HepG2 (cell line): ENCODE data around the gene APOC1. TPM values are rescaled to one million over a fixed set of nuclear protein-coding genes. Genes with fewer than 3 reads are reported as not detected.

Source experiments
- ATAC-seq: fragments of 200-7000 bp; cut with Tn5 transposase; 3 replicates; pipeline ENCODE4 v1.9.1; 2020; ENCODE audit warnings: mild to moderate bottlenecking, moderate library complexity
- BruUV-seq: library from RNA; stranded (reverse); fragments of 400-500 nt; replicated peaks from 2 replicates; lab custom pipeline; 2021; lab: Mats Ljungman, UMichigan
- CTCF ChIA-PET: fragments of 300-600 bp; formaldehyde crosslinking; extraction: SDS; loops from one replicate; lab custom pipeline; 2021; ENCODE audit warnings: low total read pairs, inconsistent platforms, low intra/inter-chr PET ratio; lab: Yijun Ruan, JAX
- POLR2A ChIA-PET: fragments of 350-600 bp; sonication (Branson Sonifier 250); formaldehyde crosslinking; loops from one replicate; lab custom pipeline; 2020; ENCODE audit warnings: antibody characterized with exemption, inconsistent platforms; lab: Yijun Ruan, JAX
- DNase-seq: peaks from one replicate; pipeline ENCODE4 v3.0.0-alpha.2; 2015; ENCODE audit warnings: low spot score
- FAIRE-seq: peaks from 3 replicates; lab custom pipeline; 2011; peaks lifted over from hg19 to GRCh38; lab: Jason Lieb, UNC
- H2AFZ ChIP-seq: one replicate; pipeline ENCODE4 v1.6.1; 2011; ENCODE audit warnings: low read length, inconsistent platforms
- H3K27ac ChIP-seq: fragments of 300-600 bp; 3 replicates; pipeline ENCODE4 v1.8.0; 2011; ENCODE audit warnings: mixed run types, mild to moderate bottlenecking, mixed read lengths, low read length, inconsistent platforms; ENCODE audit not compliant: insufficient read depth; ENCODE audit errors: extremely low read length
- H3K27me3 ChIP-seq, 2 experiments: fragments of 200-600 bp in 1 of 2; 2 replicates in 1 of 2; 3 replicates in 1 of 2; pipeline versions ENCODE4 v1.6.0 to v1.8.0; 2011; ENCODE audit warnings: low read length in 2 of 2, mild to moderate bottlenecking in 2 of 2, moderate library complexity in 2 of 2, inconsistent platforms in 1 of 2; ENCODE audit not compliant: insufficient read depth in 2 of 2, control insufficient read depth in 1 of 2
- H3K36me3 ChIP-seq, 2 experiments: fragments of 200-600 bp in 1 of 2; replicated peaks in 1 of 2; 2 replicates in 1 of 2; 3 replicates in 1 of 2; pipeline versions ENCODE4 v1.5.1 to v1.8.0; 2011; ENCODE audit warnings: low read length in 2 of 2, inconsistent platforms in 1 of 2; ENCODE audit not compliant: insufficient read depth in 2 of 2, control insufficient read depth in 1 of 2
- H3K4me1 ChIP-seq: 2 replicates; pipeline ENCODE4 v1.5.1; 2012; ENCODE audit warnings: low read length, inconsistent platforms; ENCODE audit not compliant: insufficient read depth
- H3K4me2 ChIP-seq: 2 replicates; pipeline ENCODE4 v1.6.0; 2011; ENCODE audit warnings: low read depth, low read length, inconsistent platforms
- H3K4me3 ChIP-seq, 3 experiments: fragments of 200-600 bp in 1 of 3; sonication (generic), shearing (Covaris generic) in 1 of 3; replicated peaks in 1 of 3; 2 replicates each; pipeline ENCODE4 v1.5.1; 2011 to 2016; ENCODE audit warnings: low read length in 3 of 3, inconsistent platforms in 2 of 3, low read depth in 2 of 3, mild to moderate bottlenecking in 2 of 3, control low read depth in 1 of 3, mixed read lengths in 1 of 3; ENCODE audit not compliant: insufficient read depth in 1 of 3
- H3K79me2 ChIP-seq: one replicate; pipeline ENCODE4 v1.6.1; 2011; ENCODE audit warnings: low read length, inconsistent platforms; ENCODE audit not compliant: insufficient read depth
- H3K9ac ChIP-seq: 2 replicates; pipeline ENCODE4 v1.6.0; 2011; ENCODE audit warnings: mild to moderate bottlenecking, low read depth, low read length, inconsistent platforms; ENCODE audit not compliant: insufficient read depth
- H3K9me3 ChIP-seq: 2 replicates; pipeline ENCODE4 v1.5.1; 2012; ENCODE audit warnings: mild to moderate bottlenecking, low read length
- H4K20me1 ChIP-seq: 2 replicates; pipeline ENCODE4 v1.6.0; 2011; ENCODE audit warnings: inconsistent platforms, mild to moderate bottlenecking, low read length, moderate library complexity; ENCODE audit not compliant: insufficient read depth
- BHLHE40 ChIP-seq: IDR thresholded peaks from 2 replicates; pipeline ENCODE4 v1.6.1; 2011; ENCODE audit warnings: low read length, improper control_type of control experiment
- ELF3 ChIP-seq: IDR thresholded peaks from 2 replicates; pipeline ENCODE4 v1.6.1; 2016; ENCODE audit warnings: missing genetic modification reagents, missing compliant biosample characterization
- FOSL2 ChIP-seq: sonication (generic); formaldehyde crosslinking; IDR thresholded peaks from 2 replicates; pipeline ENCODE4 v1.4.0; 2020; ENCODE audit warnings: missing genetic modification reagents
- HNF4A ChIP-seq: sonication (generic); formaldehyde crosslinking; IDR thresholded peaks from 2 replicates; pipeline ENCODE4 v1.4.0; 2020; ENCODE audit warnings: missing genetic modification reagents
- HOXD1 ChIP-seq: sonication (generic); formaldehyde crosslinking; IDR thresholded peaks from 2 replicates; pipeline ENCODE4 v1.5.0; 2020; ENCODE audit warnings: missing genetic modification reagents
- IKZF4 ChIP-seq: sonication (generic); formaldehyde crosslinking; IDR thresholded peaks from 2 replicates; pipeline ENCODE4 v1.5.1; 2020; ENCODE audit warnings: borderline replicate concordance, mild to moderate bottlenecking, low read depth, missing genetic modification reagents; ENCODE audit errors: not compliant biosample characterization
- MXD4 ChIP-seq: IDR thresholded peaks from 2 replicates; pipeline ENCODE4 v1.6.1; 2016; ENCODE audit warnings: mild to moderate bottlenecking, missing biosample characterization, missing genetic modification reagents
- NFATC3 ChIP-seq: sonication (generic); formaldehyde crosslinking; IDR thresholded peaks from 2 replicates; pipeline ENCODE4 v1.5.1; 2020; ENCODE audit warnings: mild to moderate bottlenecking, missing genetic modification reagents
- SRF ChIP-seq: IDR thresholded peaks from 2 replicates; pipeline ENCODE4 v1.6.1; 2011; ENCODE audit warnings: mild to moderate bottlenecking, low read depth, low read length, moderate library complexity
- TBX2 ChIP-seq: sonication (generic); formaldehyde crosslinking; IDR thresholded peaks from 2 replicates; pipeline ENCODE4 v1.5.0; 2020; ENCODE audit warnings: missing genetic modification reagents, mild to moderate bottlenecking, borderline replicate concordance
- XRCC5 ChIP-seq: fragments of 200-400 bp; formaldehyde crosslinking; optimal IDR thresholded peaks from 2 replicates; pipeline ENCODE3; 2017; ENCODE audit warnings: mild to moderate bottlenecking, low read length
- ZBTB8A ChIP-seq: sonication (generic); formaldehyde crosslinking; IDR thresholded peaks from 2 replicates; pipeline ENCODE4 v1.4.0; 2020; ENCODE audit warnings: mild to moderate bottlenecking, low read depth, missing genetic modification reagents, borderline replicate concordance
- ZFYVE20 ChIP-seq: sonication (generic); formaldehyde crosslinking; IDR thresholded peaks from 2 replicates; pipeline ENCODE4 v1.8.0; 2023; ENCODE audit warnings: low read depth, mild to moderate bottlenecking, moderate library complexity, missing genetic modification reagents, borderline replicate concordance
- ZNF136 ChIP-seq: sonication (generic); formaldehyde crosslinking; IDR thresholded peaks from 2 replicates; pipeline ENCODE4 v1.8.1; 2022; ENCODE audit warnings: low read depth, mild to moderate bottlenecking, moderate library complexity, missing genetic modification reagents
- ZNF138 ChIP-seq: sonication (generic); formaldehyde crosslinking; IDR thresholded peaks from 2 replicates; pipeline ENCODE4 v1.5.0; 2020; ENCODE audit warnings: mild to moderate bottlenecking, low read depth, missing genetic modification reagents
- ZNF263 ChIP-seq: sonication (generic); formaldehyde crosslinking; IDR thresholded peaks from 2 replicates; pipeline ENCODE4 v1.4.0; 2020; ENCODE audit warnings: missing genetic modification reagents
- ZNF510 ChIP-seq: sonication (generic); formaldehyde crosslinking; IDR thresholded peaks from 2 replicates; pipeline ENCODE4 v1.4.0; 2020; ENCODE audit warnings: low read depth, mild to moderate bottlenecking, missing genetic modification reagents
- ZNF570 ChIP-seq: sonication (generic); formaldehyde crosslinking; IDR thresholded peaks from 2 replicates; pipeline ENCODE4 v1.4.0; 2020; ENCODE audit warnings: mild to moderate bottlenecking, missing genetic modification reagents, borderline replicate concordance
- ZNF724P ChIP-seq: sonication (generic); formaldehyde crosslinking; IDR thresholded peaks from 2 replicates; pipeline ENCODE4 v1.8.0; 2022; ENCODE audit warnings: missing genetic modification reagents, borderline replicate concordance
- ZNF773 ChIP-seq: sonication (generic); formaldehyde crosslinking; IDR thresholded peaks from 2 replicates; pipeline ENCODE4 v1.4.0; 2020; ENCODE audit warnings: missing genetic modification reagents, borderline replicate concordance
- ZNF850 ChIP-seq: sonication (generic); formaldehyde crosslinking; conservative IDR thresholded peaks from 2 replicates; pipeline ENCODE4 v1.9.0; 2021; ENCODE audit warnings: mild to moderate bottlenecking, missing genetic modification reagents
- ZSCAN25 ChIP-seq: sonication (generic); formaldehyde crosslinking; IDR thresholded peaks from 2 replicates; pipeline ENCODE4 v1.8.0; 2022; ENCODE audit warnings: mild to moderate bottlenecking, missing genetic modification reagents
- WGBS: methylation state at CpG from one replicate; pipeline ENCODE4 v1.1.6; 2017; ENCODE audit warnings: low lambda C conversion rate; 5-methylcytosine and 5-hydroxymethylcytosine counted together
- in situ Hi-C: cut with HindIII; loops from 2 replicates; pipeline ENCODE4 v1.10.0; 2017; ENCODE audit warnings: low pct_unique_long_range_greater_than_20kb; ENCODE audit not compliant: extremely low pct_ligation_motif_present
- intact Hi-C: fragments of 100-400 bp; cut with micrococcal nuclease; formaldehyde crosslinking; loops from one replicate; pipeline ENCODE4 v1.10.0; 2022; ENCODE audit not compliant: unreplicated experiment
- polyA plus RNA-seq, 8 experiments: library from polyadenylated mRNA; depleted of rRNA in 3 of 8; stranded (reverse) in 7 of 8; unstranded in 1 of 8; fragments of >200 nt; fragmentation: Illumina TruSeq in 4 of 8; extraction: Trizol in 4 of 8; gene quantifications; 2 replicates each; pipeline versions ENCODE4 v1.2.1 to v1.2.3, GENCODE V29; 2011 to 2016; ENCODE audit warnings: low read depth in 4 of 8, missing spikeins in 1 of 8, mixed read lengths in 1 of 8; ENCODE audit not compliant: insufficient read depth in 1 of 8
- total RNA-seq, 5 experiments: library from RNA; depleted of rRNA; stranded (reverse); fragments of >200 nt; fragmentation: Illumina TruSeq; extraction: Trizol; gene quantifications; 2 replicates each; pipeline ENCODE4 v1.2.3, GENCODE V29; 2016; ENCODE audit warnings: low read depth in 1 of 5
- TF ChIP-seq, protein P1 (sequence below): sonication (generic); formaldehyde crosslinking; IDR thresholded peaks from 2 replicates; pipeline ENCODE4 v1.8.0; 2022; ENCODE audit warnings: missing genetic modification reagents, mild to moderate bottlenecking, moderate library complexity, borderline replicate concordance

The APOC1 gene
- total and polyA plus RNA-seq, 2 of the 13 experiments (the other 11 are each of a cell fraction or from before 2014, with no cell fraction given), result 600 to 1,235 TPM

DNA sequence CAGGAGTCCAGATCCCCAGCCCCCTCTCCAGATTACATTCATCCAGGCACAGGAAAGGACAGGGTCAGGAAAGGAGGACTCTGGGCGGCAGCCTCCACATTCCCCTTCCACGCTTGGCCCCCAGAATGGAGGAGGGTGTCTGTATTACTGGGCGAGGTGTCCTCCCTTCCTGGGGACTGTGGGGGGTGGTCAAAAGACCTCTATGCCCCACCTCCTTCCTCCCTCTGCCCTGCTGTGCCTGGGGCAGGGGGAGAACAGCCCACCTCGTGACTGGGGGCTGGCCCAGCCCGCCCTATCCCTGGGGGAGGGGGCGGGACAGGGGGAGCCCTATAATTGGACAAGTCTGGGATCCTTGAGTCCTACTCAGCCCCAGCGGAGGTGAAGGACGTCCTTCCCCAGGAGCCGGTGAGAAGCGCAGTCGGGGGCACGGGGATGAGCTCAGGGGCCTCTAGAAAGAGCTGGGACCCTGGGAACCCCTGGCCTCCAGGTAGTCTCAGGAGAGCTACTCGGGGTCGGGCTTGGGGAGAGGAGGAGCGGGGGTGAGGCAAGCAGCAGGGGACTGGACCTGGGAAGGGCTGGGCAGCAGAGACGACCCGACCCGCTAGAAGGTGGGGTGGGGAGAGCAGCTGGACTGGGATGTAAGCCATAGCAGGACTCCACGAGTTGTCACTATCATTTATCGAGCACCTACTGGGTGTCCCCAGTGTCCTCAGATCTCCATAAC is 8.8 kb upstream of the APOC1 start, which contains the start of gene APOE:
Gene APOE, plus strand, starts transcription at position 360 of the 724 bp plus-strand sequence. CDS start 829 bp downstream, outside the sequence.
- in situ Hi-C loops (no loop called here), intact Hi-C loops (loop anchor here (1.0 kb wide), 1 partner anchor 46 kb away; no protein-coding TSS in a partner anchor)
- DNase-seq, result peak; percentile 81
- WGBS, result 0% methylated on average over 18 of the region's 20 CpGs
- peak within 1 kb of the TSS; percentile 87 for H3K9ac ChIP-seq
- peaks cover 57% of the 10 kb centered on the region for H3K4me1 ChIP-seq
- peaks cover 20% of the 10 kb centered on the region for H3K79me2 ChIP-seq
- peaks cover 16 to 40% of the 10 kb centered on the region in 2 experiments for H3K36me3 ChIP-seq
- peak; percentile 78 for FAIRE-seq
- peak; percentile 62 for ATAC-seq
- peaks cover 14% of the 10 kb centered on the region for H4K20me1 ChIP-seq
- H3K4me2 ChIP-seq, result peak within 1 kb of the TSS; percentile 89
- no peak within 1 kb of the TSS for H2AFZ ChIP-seq
- no peaks in the 10 kb centered on the region for H3K9me3 ChIP-seq
- POLR2A ChIA-PET, result interaction anchor here (0.6 to 14.7 kb wide), 26 partner anchors 9 to 287 kb away, joined by 3 to 317 read pairs (median 6); partner anchors contain the start of genes APOC1, APOC2, BCAM and CLASRP
- no peaks in the 10 kb centered on the region; a peak in 1 of 5 replicates for H3K27me3 ChIP-seq
- TSS peak; percentile 85 for BruUV-seq
- H3K27ac ChIP-seq, result peak within 1 kb of the TSS; percentile 90
- CTCF ChIA-PET, result interaction anchor here (3.6 kb wide), 1 partner anchor 46 kb away, joined by 51 read pairs; no protein-coding TSS in a partner anchor
- peak within 1 kb of the TSS; percentile 82 to 93 (median 87) for H3K4me3 ChIP-seq
- TF ChIP-seq ZFYVE20 (no peak), ZNF850 (CRISPR knock-in tag) (no peak), HOXD1 (CRISPR knock-in tag) (no peak), ZBTB8A (CRISPR knock-in tag) (0 out of 2 replicates have a peak, but pooled peaks have one; percentile 36), ZNF773 (CRISPR knock-in tag) (0 out of 2 replicates have a peak, but pooled peaks have one; percentile 14), ZNF570 (CRISPR knock-in tag) (peak; percentile 75; the same call in 1 of the 2 replicates), IKZF4 (CRISPR knock-in tag) (no peak), HNF4A (peak; percentile 39; the same call in 1 of the 2 replicates), ELF3 (CRISPR knock-in tag) (peak; percentile 39; the same call in 1 of the 2 replicates), NFATC3 (CRISPR knock-in tag) (no peak), MXD4 (CRISPR knock-in tag) (no peak), FOSL2 (CRISPR knock-in tag) (0 out of 2 replicates have a peak, but pooled peaks have one; percentile 4), ZNF263 (CRISPR knock-in tag) (peak; percentile 78; the same call in 1 of the 2 replicates), ZSCAN25 (no peak; the same call in none of the 2 replicates), ZNF138 (CRISPR knock-in tag) (no peak), XRCC5 (no peak), ZNF510 (0 out of 2 replicates have a peak, but pooled peaks have one; percentile 74), ZNF724P (CRISPR knock-in tag) (0 out of 2 replicates have a peak, but pooled peaks have one; percentile 30), BHLHE40 (no peak), SRF (peak; percentile 8; the same call in 1 of the 2 replicates), ZNF136 (CRISPR knock-in tag) (no peak), TBX2 (CRISPR knock-in tag) (no peak; the same call in 1 of the 2 replicates)
- TF ChIP-seq, protein P1, sequence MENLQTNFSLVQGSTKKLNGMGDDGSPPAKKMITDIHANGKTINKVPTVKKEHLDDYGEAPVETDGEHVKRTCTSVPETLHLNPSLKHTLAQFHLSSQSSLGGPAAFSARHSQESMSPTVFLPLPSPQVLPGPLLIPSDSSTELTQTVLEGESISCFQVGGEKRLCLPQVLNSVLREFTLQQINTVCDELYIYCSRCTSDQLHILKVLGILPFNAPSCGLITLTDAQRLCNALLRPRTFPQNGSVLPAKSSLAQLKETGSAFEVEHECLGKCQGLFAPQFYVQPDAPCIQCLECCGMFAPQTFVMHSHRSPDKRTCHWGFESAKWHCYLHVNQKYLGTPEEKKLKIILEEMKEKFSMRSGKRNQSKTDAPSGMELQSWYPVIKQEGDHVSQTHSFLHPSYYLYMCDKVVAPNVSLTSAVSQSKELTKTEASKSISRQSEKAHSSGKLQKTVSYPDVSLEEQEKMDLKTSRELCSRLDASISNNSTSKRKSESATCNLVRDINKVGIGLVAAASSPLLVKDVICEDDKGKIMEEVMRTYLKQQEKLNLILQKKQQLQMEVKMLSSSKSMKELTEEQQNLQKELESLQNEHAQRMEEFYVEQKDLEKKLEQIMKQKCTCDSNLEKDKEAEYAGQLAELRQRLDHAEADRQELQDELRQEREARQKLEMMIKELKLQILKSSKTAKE (CRISPR knock-in tag), result peak; percentile 57; the same call in 1 of the 2 replicates
